HG03442 (cell line): ENCODE measurements around the gene CCDC157.
A peak's percentile ranks its signal among the peaks of the same experiment; 100 is the strongest.

Source experiments
- ATAC-seq: cut with Tn5 transposase; IDR thresholded peaks from one replicate; pipeline ENCODE4 v1.9.1; 2021; ENCODE audit warnings: mild to moderate bottlenecking, moderate library complexity; ENCODE audit not compliant: unreplicated experiment

Gene CCDC157

DNA sequence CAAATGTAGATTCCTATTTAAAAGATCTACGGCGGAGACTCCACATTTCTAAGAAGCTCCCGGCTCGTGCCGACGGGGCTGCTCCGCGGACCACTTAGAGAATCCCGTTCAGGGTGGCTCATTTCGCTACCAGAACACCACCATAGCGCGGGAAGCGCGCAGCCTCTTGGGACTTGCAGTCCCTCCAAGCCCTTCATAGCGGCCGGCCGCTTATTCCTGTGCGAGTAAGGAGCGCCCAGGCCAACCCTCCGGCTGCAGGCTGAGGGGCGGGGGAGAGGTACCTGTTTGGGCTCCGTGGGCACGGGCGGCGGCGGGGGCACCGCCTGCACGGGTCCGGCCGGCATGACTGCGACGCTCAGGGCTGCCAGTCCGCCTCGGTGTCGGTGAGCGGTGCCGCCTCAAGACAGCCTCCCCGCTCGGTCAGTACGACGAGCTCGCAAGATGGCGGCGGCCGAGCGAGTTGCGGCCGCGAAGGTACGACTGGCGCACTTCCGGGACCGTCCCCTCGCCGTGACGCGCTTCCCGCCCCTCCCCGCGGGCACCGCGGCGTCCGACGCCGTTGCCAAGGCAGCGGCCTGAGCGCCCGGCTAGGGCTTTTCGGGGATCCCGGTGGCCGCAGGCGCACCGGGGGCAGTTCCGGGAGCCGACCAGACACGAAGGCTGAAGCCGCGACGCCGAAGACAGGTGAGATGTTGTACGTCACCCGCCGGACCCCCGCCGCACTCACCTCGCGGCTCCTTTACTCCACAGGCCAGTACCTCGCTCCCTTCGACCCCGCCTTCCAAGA lies at the start of gene CCDC157, which contains the start of gene SF3A1:
Gene CCDC157 (plus strand): TSS at position 559 of the 787 bp plus-strand sequence. CDS start 8,994 bp downstream, outside the sequence.
Gene SF3A1 (minus strand): TSS at position 446 of the 787 bp plus-strand sequence. CDS start 102 bp downstream, at position 344.
- ATAC-seq, result peak; percentile 88

- no peak for ATAC-seq
Measured at GRCh38 chr22:30307041-30307574, 49.7 kb upstream of the CCDC157 start.

- ATAC-seq, result no peak
Measured at GRCh38 chr22:30308093-30308492, 48.7 kb upstream of the CCDC157 start.

DNA sequence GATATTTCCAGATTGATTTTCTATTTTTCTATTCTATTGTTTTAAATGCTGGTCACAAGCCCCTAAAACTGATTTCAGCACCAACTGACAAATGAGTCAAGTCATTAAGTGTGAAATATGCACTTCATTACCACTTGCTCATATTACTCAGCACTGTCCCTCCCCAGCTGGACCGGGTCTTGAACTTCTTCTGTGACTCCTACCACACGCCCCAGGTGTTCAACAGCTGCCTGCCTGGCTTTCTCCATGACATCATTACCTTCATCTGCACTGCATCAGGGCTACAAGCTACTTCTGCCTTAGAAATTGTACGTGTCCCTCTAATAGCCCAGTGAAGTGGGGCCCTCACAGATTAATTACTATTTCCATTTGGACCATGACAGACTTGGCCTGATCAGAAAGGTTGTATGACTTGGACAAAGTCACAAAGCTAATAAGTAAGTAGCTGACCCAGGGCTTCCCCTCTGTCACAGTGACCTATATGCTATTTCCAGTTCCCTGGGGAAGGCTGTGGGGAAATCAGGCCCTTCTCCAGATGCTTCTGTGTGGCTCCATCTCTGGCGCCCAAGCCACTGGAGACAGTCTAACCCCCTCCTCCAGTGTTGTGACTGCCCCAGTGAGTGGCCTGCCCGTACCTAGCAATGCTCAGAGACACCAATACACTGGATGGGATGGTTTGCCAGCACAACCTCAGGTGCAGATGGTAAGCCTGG lies 48.1 kb upstream of the CCDC157 start:
- no peak for ATAC-seq

- peak; percentile 33 for ATAC-seq
Measured at GRCh38 chr22:30309951-30310741, 46.7 kb upstream of the CCDC157 start.

- ATAC-seq, result no peak
Measured at GRCh38 chr22:30310881-30311771, 45.7 kb upstream of the CCDC157 start.

GRCh38 chr22:30312053-30312452 lies 44.8 kb upstream of the CCDC157 start:
- no peak for ATAC-seq

- no peak for ATAC-seq
Measured at GRCh38 chr22:30313527-30314363, 43.1 kb upstream of the CCDC157 start.

GRCh38 chr22:30314915-30315314 lies 41.9 kb upstream of the CCDC157 start:
- no peak for ATAC-seq

GRCh38 chr22:30315962-30316576 lies 40.7 kb upstream of the CCDC157 start:
- no peak for ATAC-seq

DNA sequence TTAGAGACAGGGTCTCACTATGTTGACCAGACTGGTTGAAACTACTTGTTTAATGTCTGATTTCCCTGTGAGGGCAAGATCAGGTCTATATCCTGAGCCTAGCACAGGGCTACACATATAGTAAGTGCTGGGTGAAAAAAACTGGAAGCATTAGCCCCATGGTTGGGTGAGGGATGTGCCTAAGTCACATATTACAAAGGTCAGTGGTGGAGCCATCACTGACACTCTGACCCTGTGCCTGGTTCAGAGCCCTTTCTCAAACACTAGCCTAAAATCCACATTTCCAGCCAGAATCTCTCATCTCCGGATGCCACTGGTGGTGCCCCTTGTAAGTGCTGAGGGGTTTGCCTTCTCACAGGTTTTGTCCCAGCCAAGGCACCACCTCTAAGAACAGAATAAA lies 39.0 kb upstream of the CCDC157 start:
- ATAC-seq, result no peak

GRCh38 chr22:30318799-30319419 lies 37.9 kb upstream of the CCDC157 start:
- ATAC-seq, result no peak

GRCh38 chr22:30320021-30320556 lies 36.7 kb upstream of the CCDC157 start:
- ATAC-seq, result no peak

DNA sequence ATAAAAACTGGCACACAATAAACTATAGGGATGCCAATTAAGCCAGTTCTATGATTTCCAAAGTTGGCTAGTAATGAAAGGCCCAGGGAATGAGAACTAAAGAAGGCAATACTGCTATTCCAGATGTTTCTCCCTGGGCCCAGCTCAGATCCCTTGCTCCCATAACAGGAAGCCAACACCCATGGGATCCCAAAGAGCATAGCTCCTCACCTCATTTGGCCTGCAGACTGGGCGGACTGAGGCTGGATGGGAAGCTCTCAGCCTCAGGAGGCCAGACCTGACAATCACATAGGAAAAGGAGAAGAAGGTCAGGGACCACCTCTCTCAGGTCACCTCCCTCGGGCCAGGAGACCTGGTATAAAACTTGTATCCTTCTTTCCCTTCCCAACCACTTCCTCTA lies 35.3 kb upstream of the CCDC157 start:
- ATAC-seq, result no peak

DNA sequence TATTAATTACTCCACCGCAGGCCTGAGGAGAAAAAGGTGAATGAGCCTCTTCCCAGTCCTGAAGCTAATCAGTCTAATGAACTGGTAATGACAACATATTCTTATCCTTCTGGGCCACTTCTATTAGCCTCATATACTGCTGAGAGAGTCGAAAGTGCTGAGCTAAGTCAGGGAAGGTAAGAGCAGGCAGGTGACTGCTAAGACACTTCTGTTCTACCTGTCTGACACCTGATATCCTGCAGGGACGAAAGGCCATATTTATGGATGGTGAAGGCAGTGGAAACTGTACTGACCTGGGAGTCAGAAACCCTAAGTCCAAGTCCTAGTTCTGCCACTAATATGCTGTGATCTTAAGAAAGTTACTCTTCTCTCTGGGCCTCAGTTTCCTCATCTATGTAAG lies 33.6 kb upstream of the CCDC157 start:
- no peak for ATAC-seq

DNA sequence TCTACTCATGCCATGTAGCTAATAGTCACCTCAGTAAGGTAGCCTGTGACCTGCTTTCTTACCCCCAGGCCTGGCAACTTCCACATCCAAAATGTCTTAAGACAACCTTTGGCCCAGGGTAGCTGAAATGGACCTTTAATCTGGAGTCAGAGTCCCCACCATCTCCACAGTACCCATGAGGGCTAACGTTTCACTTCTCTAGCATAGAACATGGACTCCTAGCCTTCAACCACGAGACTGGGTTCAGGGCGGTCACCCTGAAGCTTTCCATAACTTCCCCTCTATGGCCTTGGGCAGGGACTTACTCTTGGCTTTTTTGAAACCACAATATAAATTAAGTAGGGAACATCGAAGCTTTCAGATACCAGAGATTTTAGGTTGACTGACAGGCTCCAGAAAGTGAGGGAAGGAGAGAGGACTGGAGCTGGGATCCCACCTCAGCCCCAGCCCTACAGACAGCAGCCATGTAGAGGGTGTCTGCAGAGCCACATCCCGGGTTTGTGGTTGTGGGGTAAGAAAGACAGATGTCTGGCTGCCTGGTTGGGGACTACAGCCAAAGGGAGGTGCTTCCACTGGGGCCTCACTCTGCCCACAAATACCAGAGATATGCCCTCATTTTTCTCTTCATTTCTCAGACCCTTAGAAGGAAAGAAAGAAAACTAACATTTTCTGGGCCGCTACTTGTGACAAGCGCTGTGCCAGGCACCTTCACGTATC lies 32.6 kb upstream of the CCDC157 start:
- ATAC-seq, result no peak

- ATAC-seq, result no peak
Measured at GRCh38 chr22:30325065-30325720, 31.6 kb upstream of the CCDC157 start.
